GM10266 (cell line): ENCODE results near the gene UTP4.

Experiments used
- DNase-seq: peaks from one replicate; pipeline ENCODE4 v3.0.0; 2012; ENCODE audit errors: extremely low spot score
- TF ChIP-seq, protein P1 (sequence below): IDR thresholded peaks from 2 replicates; pipeline ENCODE4 v1.5.1; 2012; ENCODE audit warnings: mild to moderate bottlenecking, low read depth; ENCODE audit not compliant: control insufficient read depth, insufficient read depth; ENCODE audit errors: missing control alignments

Gene UTP4

DNA sequence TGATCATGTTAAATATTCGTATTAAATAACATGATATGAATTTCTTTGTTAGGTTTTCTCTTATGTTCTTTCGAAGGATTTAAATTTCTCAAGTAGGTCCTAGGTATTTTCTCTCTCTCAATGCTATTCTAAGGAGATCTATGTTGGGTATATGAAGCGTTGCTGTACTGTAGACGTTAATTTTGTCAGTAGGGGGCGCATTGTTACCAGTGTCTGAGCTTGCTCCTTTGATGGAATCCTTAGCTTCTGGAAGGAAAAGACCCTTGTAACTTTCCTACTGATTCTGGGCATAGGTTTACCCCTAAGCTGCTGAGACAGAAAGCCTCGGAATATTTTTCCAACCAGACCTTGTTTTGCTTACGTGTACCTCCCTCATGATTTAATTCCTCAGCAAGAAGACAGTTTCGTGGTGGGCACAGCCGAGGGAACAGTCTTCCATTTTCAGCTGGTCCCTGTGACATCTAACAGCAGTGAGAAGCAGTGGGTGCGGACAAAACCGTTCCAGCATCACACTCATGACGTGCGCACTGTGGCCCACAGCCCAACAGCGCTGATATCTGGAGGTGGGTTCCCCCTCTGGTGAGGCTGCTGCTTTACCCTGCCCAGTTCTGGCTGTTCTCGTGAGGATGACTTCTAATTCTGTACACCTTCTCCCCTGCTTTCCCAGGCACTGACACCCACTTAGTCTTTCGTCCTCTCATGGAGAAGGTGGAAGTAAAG is 17.9 kb downstream of the UTP4 start:
- TF ChIP-seq, protein P1, sequence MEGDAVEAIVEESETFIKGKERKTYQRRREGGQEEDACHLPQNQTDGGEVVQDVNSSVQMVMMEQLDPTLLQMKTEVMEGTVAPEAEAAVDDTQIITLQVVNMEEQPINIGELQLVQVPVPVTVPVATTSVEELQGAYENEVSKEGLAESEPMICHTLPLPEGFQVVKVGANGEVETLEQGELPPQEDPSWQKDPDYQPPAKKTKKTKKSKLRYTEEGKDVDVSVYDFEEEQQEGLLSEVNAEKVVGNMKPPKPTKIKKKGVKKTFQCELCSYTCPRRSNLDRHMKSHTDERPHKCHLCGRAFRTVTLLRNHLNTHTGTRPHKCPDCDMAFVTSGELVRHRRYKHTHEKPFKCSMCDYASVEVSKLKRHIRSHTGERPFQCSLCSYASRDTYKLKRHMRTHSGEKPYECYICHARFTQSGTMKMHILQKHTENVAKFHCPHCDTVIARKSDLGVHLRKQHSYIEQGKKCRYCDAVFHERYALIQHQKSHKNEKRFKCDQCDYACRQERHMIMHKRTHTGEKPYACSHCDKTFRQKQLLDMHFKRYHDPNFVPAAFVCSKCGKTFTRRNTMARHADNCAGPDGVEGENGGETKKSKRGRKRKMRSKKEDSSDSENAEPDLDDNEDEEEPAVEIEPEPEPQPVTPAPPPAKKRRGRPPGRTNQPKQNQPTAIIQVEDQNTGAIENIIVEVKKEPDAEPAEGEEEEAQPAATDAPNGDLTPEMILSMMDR, result peak; percentile 74
- DNase-seq, result peak; percentile 59

DNA sequence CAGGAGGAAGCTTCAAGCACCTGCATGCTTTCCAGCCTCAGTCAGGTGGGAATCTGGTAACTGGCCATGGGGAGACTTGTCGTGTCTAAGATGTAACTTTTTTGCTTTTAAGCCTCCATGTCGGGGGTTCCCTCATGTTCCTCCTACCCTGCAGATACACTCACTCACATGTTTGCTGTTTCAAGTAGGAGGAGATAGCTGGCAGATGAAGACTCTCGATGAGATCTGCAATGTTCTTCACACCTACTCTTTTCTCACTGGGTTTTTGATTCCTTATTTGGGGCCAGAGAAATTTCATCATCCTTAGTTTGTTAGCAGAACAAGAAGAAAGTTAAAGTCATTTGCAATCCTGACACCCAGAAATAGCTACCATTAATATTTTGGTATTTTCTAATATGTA is 24.7 kb downstream of the UTP4 start:
- TF ChIP-seq, protein P1, result no peak

DNA sequence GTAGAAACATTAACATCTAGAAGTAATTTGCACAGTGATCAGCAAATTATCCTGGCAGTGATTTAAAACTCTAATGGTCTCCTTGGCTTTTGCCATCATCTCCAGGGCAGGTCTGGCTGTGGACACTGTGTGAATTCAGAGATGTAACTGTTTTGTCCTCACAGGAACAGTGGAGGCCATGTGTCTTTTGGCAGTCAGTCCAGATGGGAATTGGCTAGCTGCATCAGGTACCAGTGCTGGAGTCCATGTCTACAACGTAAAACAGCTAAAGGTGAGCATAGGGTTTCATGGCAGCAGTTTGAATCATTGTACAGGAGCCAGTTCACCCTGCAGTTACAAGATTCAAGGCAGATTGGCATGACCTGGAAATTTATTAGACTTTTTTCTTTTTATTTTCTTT is 27.7 kb downstream of the UTP4 start:
- no peak for DNase-seq
- TF ChIP-seq, protein P1, result no peak

More for the DNA sequence above, 24.7 kb downstream of the UTP4 start:
- DNase-seq, result no peak

DNA sequence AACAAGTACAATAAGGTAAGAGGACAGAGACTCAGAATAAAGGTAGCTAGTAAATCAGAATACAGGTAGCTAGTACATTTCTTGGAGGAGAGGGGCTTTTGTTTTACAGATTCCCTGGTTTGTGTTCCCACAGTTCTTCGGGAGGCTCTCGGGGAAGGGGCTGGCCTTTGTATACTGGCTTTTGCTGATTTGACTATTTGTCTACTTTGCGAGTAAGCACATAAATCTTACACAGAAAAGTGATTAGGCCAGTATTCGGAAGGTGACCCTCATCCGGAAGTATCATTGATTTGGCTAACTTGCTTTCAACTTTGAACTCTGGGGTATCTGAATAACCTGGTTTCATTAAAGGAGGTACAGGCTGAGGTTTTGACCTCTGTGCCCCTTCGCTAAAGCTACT is 33.1 kb downstream of the UTP4 start:
- TF ChIP-seq, protein P1, result no peak
- no peak for DNase-seq

DNA sequence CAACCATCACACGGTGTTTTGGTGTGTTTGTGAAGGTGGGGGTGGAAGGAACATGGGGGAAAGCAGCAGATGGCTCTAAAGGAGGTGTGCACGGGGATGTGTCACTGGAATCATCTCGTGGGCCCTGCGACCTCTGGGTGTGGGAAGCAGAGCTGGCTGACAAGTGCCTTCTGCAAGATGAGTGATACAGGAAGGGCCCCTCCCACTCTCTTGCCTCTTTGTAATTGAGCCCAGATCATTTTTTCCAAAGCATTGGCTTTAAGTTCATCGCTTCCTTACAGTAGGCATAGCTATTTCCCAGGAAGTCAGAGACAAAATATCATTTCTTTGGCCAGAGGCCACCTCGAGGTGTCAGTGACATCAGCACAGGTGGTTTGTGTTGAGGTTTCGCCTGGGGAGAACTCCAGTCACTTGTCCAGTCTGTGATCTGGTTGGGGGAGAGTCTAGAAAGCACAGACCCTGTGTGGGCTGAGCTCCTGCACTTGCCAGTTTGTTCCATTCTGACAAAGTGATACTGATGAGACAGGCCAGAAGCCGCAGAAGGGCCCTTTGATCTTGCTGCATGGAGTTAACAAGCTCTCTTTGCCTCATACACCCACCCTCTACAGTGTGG is 33.9 kb downstream of the UTP4 start:
- DNase-seq, result peak; percentile 63

DNA sequence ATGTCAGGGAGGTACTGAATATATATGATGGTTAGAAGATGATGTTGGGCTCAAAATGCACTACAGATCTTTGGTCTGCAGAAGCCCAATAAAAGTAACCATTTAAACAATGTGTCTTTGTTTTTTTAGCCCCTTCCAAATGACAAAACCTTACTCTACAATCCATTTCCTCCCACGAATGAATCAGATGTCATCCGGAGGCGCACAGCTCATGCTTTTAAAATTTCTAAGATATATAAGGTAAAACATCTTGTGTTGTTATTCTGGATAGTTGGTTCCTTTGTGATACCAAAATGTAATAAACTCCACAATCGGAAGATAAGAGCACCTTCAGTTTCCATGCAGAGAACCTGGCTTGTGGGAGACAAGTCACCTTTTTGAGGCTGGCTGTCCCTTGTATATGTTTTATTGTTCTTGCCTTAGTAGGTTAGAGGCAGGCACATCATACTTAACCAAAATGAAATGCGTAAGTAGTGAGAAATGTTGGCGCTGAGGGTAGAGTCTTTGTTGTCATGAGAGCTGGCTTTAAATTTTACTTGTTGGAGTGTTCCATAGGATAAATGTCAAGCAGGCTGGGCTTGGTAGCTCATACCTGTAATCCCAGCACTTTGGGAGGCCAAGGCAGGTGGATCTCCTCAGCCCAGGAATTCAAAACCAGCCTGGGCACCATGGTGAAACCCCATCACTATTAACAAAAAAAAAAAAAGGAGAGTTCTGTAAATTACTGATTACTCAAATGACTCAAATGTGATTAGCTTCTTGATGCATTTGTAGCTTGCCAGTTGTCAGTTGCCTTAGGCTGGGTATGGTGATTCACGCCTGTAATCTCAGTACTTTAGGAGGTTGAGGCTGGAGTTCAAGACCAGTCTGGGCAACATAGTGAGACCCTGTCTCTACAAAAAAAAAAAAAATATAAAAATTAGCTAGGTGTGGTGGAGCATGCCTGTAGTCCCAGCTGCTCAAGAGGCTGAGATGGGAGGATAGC is 34.8 kb downstream of the UTP4 start:
- no peak for DNase-seq

More for the DNA sequence above, 33.9 kb downstream of the UTP4 start:
- TF ChIP-seq, protein P1, result no peak

More for the DNA sequence above, 34.8 kb downstream of the UTP4 start:
- TF ChIP-seq, protein P1, result no peak
